PC-9 (cell line): ENCODE data around the gene VPS33B. TPM values are rescaled to one million over a fixed set of nuclear protein-coding genes. Genes with fewer than 3 reads are reported as not detected.

Source experiments
- BruUV-seq: library from RNA; stranded (reverse); fragments of 400-500 nt; replicated peaks from 2 replicates; lab custom pipeline; 2021; lab: Mats Ljungman, UMichigan
- CTCF ChIA-PET: fragments of 300-600 bp; sonication (Branson Sonifier 250); formaldehyde crosslinking; loops from one replicate; lab custom pipeline; 2022; ENCODE audit warnings: antibody characterized with exemption; lab: Charles Lee
- POLR2A ChIA-PET: fragments of 300-600 bp; sonication (Branson Sonifier 250); formaldehyde crosslinking; loops from one replicate; lab custom pipeline; 2022; ENCODE audit warnings: antibody characterized with exemption; ENCODE audit not compliant: unreplicated experiment; lab: Charles Lee
- DNase-seq, 2 experiments: peaks; one replicate each; pipeline versions ENCODE4 v3.0.0 to v3.0.0-alpha.2; 2015 to 2022; ENCODE audit warnings: mixed read lengths in 1 of 2
- H2AFZ ChIP-seq: fragments of 200-600 bp; sonication (generic); 2 replicates; pipeline ENCODE4 v1.8.1; 2017; ENCODE audit warnings: antibody characterized with exemption
- H3F3A ChIP-seq: fragments of 200-600 bp; sonication (generic); 2 replicates; pipeline ENCODE4 v1.8.1; 2017; ENCODE audit warnings: antibody characterized with exemption, mild to moderate bottlenecking, low read depth; ENCODE audit not compliant: insufficient read depth
- H3K27ac ChIP-seq: fragments of 200-600 bp; sonication (generic); 2 replicates; pipeline ENCODE4 v1.6.1; 2016; ENCODE audit warnings: mixed run types
- H3K27me3 ChIP-seq: fragments of 200-600 bp; sonication (generic); 2 replicates; pipeline ENCODE4 v1.6.1; 2016; ENCODE audit warnings: low read depth, mixed run types; ENCODE audit not compliant: insufficient read depth
- H3K36me3 ChIP-seq: fragments of 200-600 bp; sonication (generic); 2 replicates; pipeline ENCODE4 v1.6.1; 2016; ENCODE audit warnings: low read depth, mixed run types
- H3K4me1 ChIP-seq: fragments of 200-600 bp; sonication (generic); replicated peaks from 2 replicates; pipeline ENCODE4 v1.6.1; 2016; ENCODE audit warnings: mixed run types; ENCODE audit not compliant: insufficient read depth
- H3K4me2 ChIP-seq: fragments of 200-600 bp; sonication (generic); 2 replicates; pipeline ENCODE4 v1.6.1; 2017; ENCODE audit warnings: mixed run types
- H3K4me3 ChIP-seq: fragments of 200-600 bp; sonication (generic); 2 replicates; pipeline ENCODE4 v1.6.1; 2016; ENCODE audit warnings: mixed run types
- H3K79me2 ChIP-seq: fragments of 200-600 bp; sonication (generic); 2 replicates; pipeline ENCODE4 v1.6.1; 2017; ENCODE audit warnings: low read depth, mixed run types
- H3K9me2 ChIP-seq: fragments of 200-600 bp; sonication (generic); 2 replicates; pipeline ENCODE4 v1.8.1; 2017; ENCODE audit warnings: mild to moderate bottlenecking; ENCODE audit not compliant: insufficient read depth
- H3K9me3 ChIP-seq: fragments of 200-600 bp; sonication (generic); 2 replicates; pipeline ENCODE4 v1.8.1; 2016; ENCODE audit warnings: low read depth; ENCODE audit not compliant: insufficient read depth
- H4K20me1 ChIP-seq: fragments of 200-600 bp; sonication (generic); 2 replicates; pipeline ENCODE4 v1.8.1; 2017; ENCODE audit not compliant: insufficient read depth
- EZH2 ChIP-seq: fragments of 200-600 bp; sonication (generic); IDR thresholded peaks from 2 replicates; pipeline ENCODE4 v1.8.0; 2017; ENCODE audit warnings: antibody characterized with exemption, low read depth
- intact Hi-C: fragments of 100-400 bp; cut with micrococcal nuclease; formaldehyde crosslinking; loops from one replicate; pipeline ENCODE4 v1.10.0; 2022; ENCODE audit not compliant: unreplicated experiment
- total RNA-seq: library from RNA; stranded (reverse); gene quantifications from 2 replicates; pipeline ENCODE4 v1.2.3, GENCODE V29; 2021
- TF ChIP-seq, protein P1 (sequence below): fragments of 200-600 bp; sonication (generic); conservative IDR thresholded peaks from 2 replicates; pipeline ENCODE4 v1.6.1; 2017; ENCODE audit warnings: mixed run types, antibody characterized with exemption, mild to moderate bottlenecking, moderate library complexity

Gene VPS33B
- total RNA-seq, 1 experiment from 2014 or later = 13.6 TPM

- Histone ChIP-seq H3K4me3 (peak within 1 kb of the TSS; percentile 73), H3K9me3 (no peaks in the 10 kb centered on the region), H3K79me2 (peaks cover 52% of the 10 kb centered on the region), H3K27me3 (no peaks in the 10 kb centered on the region), H3K36me3 (no peaks in the 10 kb centered on the region), H3K9me2 (no peaks in the 10 kb centered on the region), H3K27ac (peak within 1 kb of the TSS; percentile 67), H3K4me1 (peaks cover 13% of the 10 kb centered on the region), H4K20me1 (no peaks in the 10 kb centered on the region), H3K4me2 (peak within 1 kb of the TSS; percentile 94), H3F3A (peaks cover 6% of the 10 kb centered on the region; the same call in 1 of the 2 replicates), H2AFZ (peak within 1 kb of the TSS; percentile 99)
- ChIA-PET POLR2A (interaction anchor here (0.6 to 0.7 kb wide), 2 partner anchors 59 to 1075 kb away, joined by 3 read pairs; no protein-coding TSS in a partner anchor), CTCF (interaction anchor here (0.6 to 1.0 kb wide), 3 partner anchors 38 to 1379 kb away, joined by 3 read pairs; no protein-coding TSS in a partner anchor)
- TSS peak; percentile 62 for BruUV-seq
- intact Hi-C loops = loop anchor here (2.0 kb wide), 1 partner anchor 60 kb away; the partner anchor contains the start of gene UNC45A
- TF ChIP-seq, protein P1, sequence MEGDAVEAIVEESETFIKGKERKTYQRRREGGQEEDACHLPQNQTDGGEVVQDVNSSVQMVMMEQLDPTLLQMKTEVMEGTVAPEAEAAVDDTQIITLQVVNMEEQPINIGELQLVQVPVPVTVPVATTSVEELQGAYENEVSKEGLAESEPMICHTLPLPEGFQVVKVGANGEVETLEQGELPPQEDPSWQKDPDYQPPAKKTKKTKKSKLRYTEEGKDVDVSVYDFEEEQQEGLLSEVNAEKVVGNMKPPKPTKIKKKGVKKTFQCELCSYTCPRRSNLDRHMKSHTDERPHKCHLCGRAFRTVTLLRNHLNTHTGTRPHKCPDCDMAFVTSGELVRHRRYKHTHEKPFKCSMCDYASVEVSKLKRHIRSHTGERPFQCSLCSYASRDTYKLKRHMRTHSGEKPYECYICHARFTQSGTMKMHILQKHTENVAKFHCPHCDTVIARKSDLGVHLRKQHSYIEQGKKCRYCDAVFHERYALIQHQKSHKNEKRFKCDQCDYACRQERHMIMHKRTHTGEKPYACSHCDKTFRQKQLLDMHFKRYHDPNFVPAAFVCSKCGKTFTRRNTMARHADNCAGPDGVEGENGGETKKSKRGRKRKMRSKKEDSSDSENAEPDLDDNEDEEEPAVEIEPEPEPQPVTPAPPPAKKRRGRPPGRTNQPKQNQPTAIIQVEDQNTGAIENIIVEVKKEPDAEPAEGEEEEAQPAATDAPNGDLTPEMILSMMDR = no peak
- no peak for TF ChIP-seq EZH2
- DNase-seq = peak; percentile 93 to 99
Observed at GRCh38 chr15:90994417-90995311, 27.7 kb downstream of the VPS33B start, which contains the start of gene PRC1. Gene PRC1 (minus strand): TSS chr15:90994535. CDS start chr15:90994417, 118 bp downstream.

GRCh38 chr15:90994059-90994416, 28.4 kb downstream of the VPS33B start:
- Histone ChIP-seq H3K4me2 (peak overlapping the region; percentile 94), H3K4me1 (peaks cover 13% of the 10 kb centered on the region), H3K27me3 (no peaks in the 10 kb centered on the region), H3K27ac (peak overlapping the region; percentile 67), H3K9me2 (no peaks in the 10 kb centered on the region), H3K36me3 (no peaks in the 10 kb centered on the region), H3K9me3 (no peaks in the 10 kb centered on the region), H3K79me2 (peaks cover 59% of the 10 kb centered on the region), H2AFZ (peak overlapping the region; percentile 99), H3K4me3 (peak overlapping the region; percentile 73), H3F3A (peaks cover 6% of the 10 kb centered on the region; the same call in 1 of the 2 replicates), H4K20me1 (no peaks in the 10 kb centered on the region)
- no TSS peak for BruUV-seq
- TF ChIP-seq, protein P1 = no peak
- no peak for TF ChIP-seq EZH2
- ChIA-PET POLR2A (interaction anchor here (0.6 to 0.7 kb wide), 2 partner anchors 58 to 1076 kb away, joined by 3 read pairs; no protein-coding TSS in a partner anchor), CTCF (interaction anchor here (0.6 to 1.0 kb wide), 4 partner anchors 38 to 1378 kb away, joined by 3 to 7 read pairs (median 3); no protein-coding TSS in a partner anchor)
- intact Hi-C loops = loop anchor here (2.0 kb wide), 1 partner anchor 59 kb away; the partner anchor contains the start of gene UNC45A
- DNase-seq = peak in 1 of 2 experiments; percentile 9

GRCh38 chr15:90991587-90992285, 30.7 kb downstream of the VPS33B start:
- H3K4me1 ChIP-seq = peaks cover 13% of the 10 kb centered on the region
- no peak for DNase-seq
- H3K4me2 ChIP-seq = peak overlapping the region; percentile 94; the same call in 1 of the 2 replicates
- H4K20me1 ChIP-seq = no peaks in the 10 kb centered on the region; the same call in 1 of the 2 replicates
- ChIA-PET CTCF (no interaction called here), POLR2A (no interaction called here)
- H3K9me3 ChIP-seq = no peaks in the 10 kb centered on the region
- no peaks in the 10 kb centered on the region for H3K9me2 ChIP-seq
- H2AFZ ChIP-seq = no peak overlapping the region
- peaks cover 4% of the 10 kb centered on the region; the same call in 1 of the 2 replicates for H3F3A ChIP-seq
- peaks cover 82% of the 10 kb centered on the region for H3K79me2 ChIP-seq
- H3K36me3 ChIP-seq = no peaks in the 10 kb centered on the region
- no TSS peak for BruUV-seq
- intact Hi-C loops = no loop called here
- H3K4me3 ChIP-seq = no peak overlapping the region
- no peak overlapping the region for H3K27ac ChIP-seq
- H3K27me3 ChIP-seq = no peaks in the 10 kb centered on the region
- TF ChIP-seq, protein P1 = no peak
- TF ChIP-seq EZH2 = no peak
